MCF 10A (cell line): ENCODE results near the gene NXPE2. TPM values are rescaled to one million over a fixed set of nuclear protein-coding genes. Genes with fewer than 3 reads are reported as not detected.

Experiments
- BruUV-seq: library from RNA; stranded (reverse); fragments of 400-500 nt; replicated peaks from 2 replicates; lab custom pipeline; 2021; lab: Mats Ljungman, UMichigan
- CTCF ChIA-PET: fragments of 300-600 bp; sonication (Branson Sonifier 250); formaldehyde crosslinking; extraction: SDS; loops from one replicate; lab custom pipeline; 2021; ENCODE audit warnings: antibody characterized with exemption, inconsistent platforms; lab: Yijun Ruan, JAX
- POLR2A ChIA-PET: fragments of 300-600, 350-650 bp; sonication (Branson Sonifier 250); formaldehyde crosslinking; extraction: SDS; loops from one replicate; lab custom pipeline; 2020; ENCODE audit warnings: antibody characterized with exemption, inconsistent platforms; lab: Yijun Ruan, JAX
- DNase-seq: peaks from one replicate; pipeline ENCODE4 v3.0.0-alpha.2; 2018; ENCODE audit not compliant: unreplicated experiment
- H3K27ac Mint-ChIP-seq: one replicate; pipeline ENCODE4 v1.8.0; 2022; ENCODE audit warnings: mild to moderate bottlenecking, low read depth, mixed read lengths; ENCODE audit not compliant: unreplicated experiment
- H3K27me3 Mint-ChIP-seq: one replicate; pipeline ENCODE4 v1.8.0; 2022; ENCODE audit warnings: mixed read lengths; ENCODE audit not compliant: insufficient read depth, unreplicated experiment
- H3K36me3 Mint-ChIP-seq: one replicate; pipeline ENCODE4 v1.8.0; 2022; ENCODE audit warnings: mild to moderate bottlenecking, moderate library complexity, mixed read lengths; ENCODE audit not compliant: insufficient read depth, unreplicated experiment
- H3K4me1 Mint-ChIP-seq: one replicate; pipeline ENCODE4 v1.8.0; 2022; ENCODE audit warnings: mixed read lengths; ENCODE audit not compliant: insufficient read depth, unreplicated experiment
- H3K4me3 Mint-ChIP-seq: one replicate; pipeline ENCODE4 v1.8.0; 2022; ENCODE audit warnings: mild to moderate bottlenecking, moderate library complexity, mixed read lengths; ENCODE audit not compliant: unreplicated experiment
- H3K9me3 Mint-ChIP-seq: one replicate; pipeline ENCODE4 v1.8.0; 2022; ENCODE audit warnings: mixed read lengths; ENCODE audit not compliant: unreplicated experiment
- CTCF ChIP-seq: fragments of 200-600 bp; IDR thresholded peaks from one replicate; pipeline ENCODE4 v1.8.0; 2022; ENCODE audit warnings: antibody characterized with exemption, mild to moderate bottlenecking; ENCODE audit not compliant: unreplicated experiment
- intact Hi-C: fragments of 100-400 bp; cut with micrococcal nuclease; formaldehyde crosslinking; loops from 2 replicates; pipeline ENCODE4 v1.14.1; 2022
- total RNA-seq: library from RNA; stranded (reverse); gene quantifications from 2 replicates; pipeline ENCODE4 v1.2.3, GENCODE V29; 2022

NXPE2 gene
- total RNA-seq, 1 experiment from 2014 or later, result not detected

GRCh38 chr11:114684636-114685035 is 6.3 kb downstream of the NXPE2 start:
- intact Hi-C loops, result no loop called here
- Mint-ChIP-seq H3K27ac (no peak overlapping the region), H3K9me3 (peaks cover 7% of the 10 kb centered on the region), H3K27me3 (no peaks in the 10 kb centered on the region), H3K4me3 (no peak overlapping the region), H3K4me1 (no peaks in the 10 kb centered on the region), H3K36me3 (no peaks in the 10 kb centered on the region)
- POLR2A ChIA-PET, result no interaction called here
- DNase-seq, result peak; percentile 2
- CTCF ChIA-PET, result no interaction called here
- TF ChIP-seq CTCF, result no peak
- no TSS peak for BruUV-seq

GRCh38 chr11:114685097-114685496 is 6.8 kb downstream of the NXPE2 start:
- H3K27ac Mint-ChIP-seq, result no peak overlapping the region
- TF ChIP-seq CTCF, result no peak
- intact Hi-C loops, result no loop called here
- BruUV-seq, result no TSS peak
- H3K4me1 Mint-ChIP-seq, result no peaks in the 10 kb centered on the region
- no peaks in the 10 kb centered on the region for H3K27me3 Mint-ChIP-seq
- no peak overlapping the region for H3K4me3 Mint-ChIP-seq
- ChIA-PET CTCF (interaction anchor here (0.6 kb wide), 1 partner anchor 337 kb away, joined by 6 read pairs; no protein-coding TSS in a partner anchor), POLR2A (no interaction called here)
- H3K9me3 Mint-ChIP-seq, result peaks cover 7% of the 10 kb centered on the region
- no peaks in the 10 kb centered on the region for H3K36me3 Mint-ChIP-seq
- DNase-seq, result no peak

GRCh38 chr11:114705280-114706024 is 27.1 kb downstream of the NXPE2 start:
- intact Hi-C loops, result no loop called here
- Mint-ChIP-seq H3K4me1 (no peaks in the 10 kb centered on the region), H3K27ac (no peak overlapping the region), H3K4me3 (no peak overlapping the region), H3K36me3 (no peaks in the 10 kb centered on the region), H3K9me3 (peaks cover 3% of the 10 kb centered on the region), H3K27me3 (peaks cover 13% of the 10 kb centered on the region)
- no peak for TF ChIP-seq CTCF
- ChIA-PET CTCF (no interaction called here), POLR2A (no interaction called here)
- no TSS peak for BruUV-seq
- no peak for DNase-seq

GRCh38 chr11:114709960-114710359 is 31.6 kb downstream of the NXPE2 start:
- TF ChIP-seq CTCF, result no peak
- intact Hi-C loops, result no loop called here
- no peaks in the 10 kb centered on the region for H3K36me3 Mint-ChIP-seq
- H3K4me1 Mint-ChIP-seq, result no peaks in the 10 kb centered on the region
- ChIA-PET POLR2A (no interaction called here), CTCF (interaction anchor here (0.6 kb wide), 1 partner anchor 65 kb away, joined by 3 read pairs; no protein-coding TSS in a partner anchor)
- H3K27me3 Mint-ChIP-seq, result peaks cover 8% of the 10 kb centered on the region
- H3K9me3 Mint-ChIP-seq, result peaks cover 15% of the 10 kb centered on the region
- DNase-seq, result no peak
- no peak overlapping the region for H3K4me3 Mint-ChIP-seq
- no peak overlapping the region for H3K27ac Mint-ChIP-seq
- no TSS peak for BruUV-seq
